Spleen (tissue), 11 donors: Measurements from ENCODE around the gene CRYL1. TPM values are rescaled to one million over a fixed set of nuclear protein-coding genes. Genes with fewer than 3 reads are reported as not detected.

Source experiments
- DNase-seq: peaks from one replicate; pipeline ENCODE4 v3.0.0-alpha.2; 2020
- H3K27ac ChIP-seq, 8 donors: fragments of 200-600 bp; sonication (generic) in 7 of 8; 1 replicate in 4 of 8; 2 replicates in 4 of 8; pipeline versions ENCODE4 v1.5.0 to v1.8.0; 2016 to 2021; ENCODE audit warnings: inconsistent platforms in 4 of 8, mild to moderate bottlenecking in 4 of 8, moderate library complexity in 1 of 8
- H3K27me3 ChIP-seq, 7 donors: fragments of 200-600 bp; sonication (generic) in 6 of 7; replicated peaks in 1 of 7; 1 replicate in 4 of 7; 2 replicates in 3 of 7; pipeline versions ENCODE4 v1.5.0 to v1.8.0; 2016 to 2021; ENCODE audit warnings: inconsistent platforms in 3 of 7, mild to moderate bottlenecking in 1 of 7
- H3K36me3 ChIP-seq, 6 donors: fragments of 200-600 bp; sonication (generic) in 5 of 6; 1 replicate in 4 of 6; 2 replicates in 2 of 6; pipeline versions ENCODE4 v1.5.0 to v1.8.0; 2016 to 2021; ENCODE audit warnings: inconsistent platforms in 2 of 6
- H3K4me1 ChIP-seq, 6 donors: fragments of 200-600 bp; sonication (generic) in 5 of 6; 1 replicate in 3 of 6; 2 replicates in 3 of 6; pipeline versions ENCODE4 v1.5.0 to v1.8.0; 2016 to 2021; ENCODE audit warnings: inconsistent platforms in 3 of 6
- H3K4me3 ChIP-seq, 8 donors: fragments of 200-600 bp; sonication (generic) in 7 of 8; 1 replicate in 4 of 8; 2 replicates in 4 of 8; pipeline versions ENCODE4 v1.5.0 to v1.8.0; 2016 to 2021; ENCODE audit warnings: inconsistent platforms in 4 of 8, mild to moderate bottlenecking in 4 of 8, moderate library complexity in 2 of 8
- H3K9me3 ChIP-seq, 8 donors: fragments of 200-600 bp; sonication (generic) in 7 of 8; 1 replicate in 4 of 8; 2 replicates in 4 of 8; pipeline versions ENCODE4 v1.5.0 to v1.8.0; 2016 to 2021; ENCODE audit warnings: inconsistent platforms in 4 of 8
- CTCF ChIP-seq, 11 experiments: fragments of 200-600 bp in 7 of 11; fragments of 450-650 bp in 4 of 11; sonication (generic) in 4 of 11; IDR thresholded peaks in 8 of 11; conservative IDR thresholded peaks in 3 of 11; 1 replicate in 7 of 11; 2 replicates in 4 of 11; pipeline versions ENCODE4 v1.4.0 to v1.8.0; 2016 to 2021; ENCODE audit warnings: antibody characterized with exemption in 11 of 11, inconsistent platforms in 4 of 11, mild to moderate bottlenecking in 1 of 11
- POLR2A ChIP-seq, 3 donors: fragments of 450-650 bp; IDR thresholded peaks; one replicate each; pipeline ENCODE4 v1.5.1; 2017; ENCODE audit warnings: antibody characterized with exemption in 3 of 3, mild to moderate bottlenecking in 1 of 3
- POLR2AphosphoS5 ChIP-seq, 3 donors: sonication (generic); formaldehyde crosslinking; IDR thresholded peaks; one replicate each; pipeline ENCODE4 v1.5.1; 2017; ENCODE audit warnings: antibody characterized with exemption in 3 of 3
- WGBS, 5 donors: extraction: QIAGEN DNeasy Blood & Tissue Kit in 3 of 5; methylation state at CpG; one replicate each; pipeline versions ENCODE4 v1.1.5 to v1.1.7; 2013 to 2018; 5-methylcytosine and 5-hydroxymethylcytosine counted together
- intact Hi-C: fragments of 100-400 bp; cut with DNase I; formaldehyde crosslinking; loops from one replicate; pipeline ENCODE4 v1.15.0; 2023; ENCODE audit warnings: low total_unique reads
- polyA plus RNA-seq, 3 donors: library from polyadenylated mRNA; stranded (reverse); fragments of 200-250 nt; gene quantifications; one replicate each; pipeline ENCODE4 v1.2.1, GENCODE V29; 2013
- total RNA-seq, 7 donors: library from RNA; depleted of rRNA in 3 of 7; stranded (reverse); fragments of >200 nt in 3 of 7; fragmentation: NEBNext Ultra II Directional in 4 of 7; extraction: Animal tissue kit (Norgen Biotek cat#: 25700) in 4 of 7; gene quantifications; one replicate each; pipeline versions ENCODE4 v1.1.0 to v1.2.1, GENCODE V29; 2016 to 2021
- donor health status: healthy with polysubstance abuse.
- donor health status: DM: no; HTN: no; CAD: no; lungs with moderate emphysema.
- donor health status: DM: no; HTN: no; CAD: no.
- donor health status: Bipolar disorder and iron deficiency.
- donor health status: healthy.
- donor health status: DM: no; HTN: no; CAD: no.
- donor health status: DM: yes; HTN: yes; CAD: no.

CRYL1 gene
- total and polyA plus RNA-seq, 10 donors, result 13.5 to 46.5 (median 29.0) TPM

GRCh38 chr13:20461860-20462532, 63.7 kb downstream of the CRYL1 start:
- Histone ChIP-seq H3K36me3 (no peaks in the 10 kb centered on the region), H3K27ac (no peak overlapping the region), H3K9me3 (no peaks in the 10 kb centered on the region), H3K4me3 (no peak overlapping the region), H3K27me3 (no peaks in the 10 kb centered on the region), H3K4me1 (no peaks in the 10 kb centered on the region)
- intact Hi-C loops, result no loop called here
- no peak for DNase-seq
- WGBS, 5 donors, result 56 to 61% (median 58%) methylated on average over 7 to 8 of the region's 8 CpGs
- no peak for TF ChIP-seq CTCF (IDR thresholded peaks at IDR 0.05 in 8 of 11, conservative IDR thresholded peaks at IDR 0.05 in 3 of 11)
- TF ChIP-seq POLR2AphosphoS5 (IDR thresholded peaks at IDR 0.05), result no peak
- no peak for TF ChIP-seq POLR2A (IDR thresholded peaks at IDR 0.05)

- no peak overlapping the region for H3K27ac ChIP-seq
- no peaks in the 10 kb centered on the region for H3K27me3 ChIP-seq
- no peaks in the 10 kb centered on the region for H3K9me3 ChIP-seq
- DNase-seq, result no peak
- 42 to 53% (median 47%) methylated on average over 2 of the region's 2 CpGs for WGBS, 5 donors
- H3K4me3 ChIP-seq, result no peak overlapping the region
- no peak for TF ChIP-seq CTCF (IDR thresholded peaks at IDR 0.05 in 8 of 11, conservative IDR thresholded peaks at IDR 0.05 in 3 of 11)
- no peak for TF ChIP-seq POLR2AphosphoS5 (IDR thresholded peaks at IDR 0.05)
- TF ChIP-seq POLR2A (IDR thresholded peaks at IDR 0.05), result no peak
- H3K36me3 ChIP-seq, result no peaks in the 10 kb centered on the region
- no peaks in the 10 kb centered on the region for H3K4me1 ChIP-seq
- intact Hi-C loops, result no loop called here
Measured at GRCh38 chr13:20461481-20461859, 64.2 kb downstream of the CRYL1 start.

GRCh38 chr13:20460761-20461160, 64.9 kb downstream of the CRYL1 start:
- intact Hi-C loops, result no loop called here
- H3K36me3 ChIP-seq, result no peaks in the 10 kb centered on the region
- H3K4me1 ChIP-seq, result no peaks in the 10 kb centered on the region
- 66 to 74% (median 73%) methylated on average over 11 of the region's 11 CpGs for WGBS, 5 donors
- H3K27ac ChIP-seq, result no peak overlapping the region
- DNase-seq, result no peak
- no peaks in the 10 kb centered on the region for H3K27me3 ChIP-seq
- TF ChIP-seq POLR2A (IDR thresholded peaks at IDR 0.05) (no peak), CTCF (IDR thresholded peaks at IDR 0.05 in 8 of 11, conservative IDR thresholded peaks at IDR 0.05 in 3 of 11) (no peak), POLR2AphosphoS5 (IDR thresholded peaks at IDR 0.05) (no peak)
- no peak overlapping the region for H3K4me3 ChIP-seq
- no peaks in the 10 kb centered on the region for H3K9me3 ChIP-seq

GRCh38 chr13:20457670-20458069, 68.0 kb downstream of the CRYL1 start:
- Histone ChIP-seq H3K4me1 (no peaks in the 10 kb centered on the region), H3K9me3 (peaks cover 0 to 12% (median 3%) of the 10 kb centered on the region in 8 donors), H3K36me3 (no peaks in the 10 kb centered on the region), H3K27me3 (no peaks in the 10 kb centered on the region), H3K4me3 (no peak overlapping the region), H3K27ac (no peak overlapping the region)
- DNase-seq, result no peak
- TF ChIP-seq POLR2AphosphoS5 (IDR thresholded peaks at IDR 0.05) (no peak), CTCF (IDR thresholded peaks at IDR 0.05 in 8 of 11, conservative IDR thresholded peaks at IDR 0.05 in 3 of 11) (no peak), POLR2A (IDR thresholded peaks at IDR 0.05) (no peak)
- intact Hi-C loops, result no loop called here
- WGBS, 5 donors, result 65 to 75% (median 71%) methylated on average over 6 of the region's 6 CpGs
